RWPE2 (cell line): Measurements from ENCODE around the gene SSTR1.
A peak's percentile ranks its signal among the peaks of the same experiment; 100 is the strongest.

Source experiments
- ATAC-seq: fragments of 200-7000 bp; cut with Tn5 transposase; 3 replicates; pipeline ENCODE4 v1.9.1; 2021; ENCODE audit warnings: low read depth
- DNase-seq: peaks from one replicate; pipeline ENCODE4 v3.0.0-alpha.2; 2020; ENCODE audit warnings: low spot score
- H3K27ac ChIP-seq: fragments of 450-650 bp; 2 replicates; pipeline ENCODE4 v1.5.1; 2017; ENCODE audit warnings: mild to moderate bottlenecking; ENCODE audit not compliant: poor library complexity, severe bottlenecking
- H3K27me3 ChIP-seq: fragments of 250-450 bp; sonication (Bioruptor Pico); 2 replicates; pipeline ENCODE4 v1.5.1; 2021; ENCODE audit warnings: mild to moderate bottlenecking, moderate library complexity; ENCODE audit not compliant: insufficient read depth, poor library complexity, severe bottlenecking
- H3K36me3 ChIP-seq: fragments of 250-450 bp; sonication (Bioruptor Pico); 2 replicates; pipeline ENCODE4 v1.5.1; 2020; ENCODE audit warnings: low read depth, mild to moderate bottlenecking, moderate library complexity
- H3K4me1 ChIP-seq: fragments of 250-450 bp; sonication (Bioruptor Pico); 2 replicates; pipeline ENCODE4 v1.5.1; 2021; ENCODE audit warnings: mild to moderate bottlenecking, moderate library complexity; ENCODE audit not compliant: insufficient read depth, poor library complexity, severe bottlenecking
- H3K4me3 ChIP-seq: fragments of 250-450 bp; sonication (Bioruptor Pico); 2 replicates; pipeline ENCODE4 v1.5.1; 2021; ENCODE audit warnings: mild to moderate bottlenecking, moderate library complexity; ENCODE audit not compliant: severe bottlenecking
- H3K9me3 ChIP-seq: fragments of 250-450 bp; sonication (Bioruptor Pico); 2 replicates; pipeline ENCODE4 v1.5.1; 2021; ENCODE audit warnings: mild to moderate bottlenecking, moderate library complexity; ENCODE audit not compliant: severe bottlenecking
- TF ChIP-seq, protein P1 (sequence below): fragments of 450-650 bp; IDR thresholded peaks from one replicate; pipeline ENCODE4 v1.5.1; 2017; ENCODE audit warnings: mild to moderate bottlenecking, moderate library complexity; ENCODE audit not compliant: poor library complexity, severe bottlenecking

Gene SSTR1

DNA sequence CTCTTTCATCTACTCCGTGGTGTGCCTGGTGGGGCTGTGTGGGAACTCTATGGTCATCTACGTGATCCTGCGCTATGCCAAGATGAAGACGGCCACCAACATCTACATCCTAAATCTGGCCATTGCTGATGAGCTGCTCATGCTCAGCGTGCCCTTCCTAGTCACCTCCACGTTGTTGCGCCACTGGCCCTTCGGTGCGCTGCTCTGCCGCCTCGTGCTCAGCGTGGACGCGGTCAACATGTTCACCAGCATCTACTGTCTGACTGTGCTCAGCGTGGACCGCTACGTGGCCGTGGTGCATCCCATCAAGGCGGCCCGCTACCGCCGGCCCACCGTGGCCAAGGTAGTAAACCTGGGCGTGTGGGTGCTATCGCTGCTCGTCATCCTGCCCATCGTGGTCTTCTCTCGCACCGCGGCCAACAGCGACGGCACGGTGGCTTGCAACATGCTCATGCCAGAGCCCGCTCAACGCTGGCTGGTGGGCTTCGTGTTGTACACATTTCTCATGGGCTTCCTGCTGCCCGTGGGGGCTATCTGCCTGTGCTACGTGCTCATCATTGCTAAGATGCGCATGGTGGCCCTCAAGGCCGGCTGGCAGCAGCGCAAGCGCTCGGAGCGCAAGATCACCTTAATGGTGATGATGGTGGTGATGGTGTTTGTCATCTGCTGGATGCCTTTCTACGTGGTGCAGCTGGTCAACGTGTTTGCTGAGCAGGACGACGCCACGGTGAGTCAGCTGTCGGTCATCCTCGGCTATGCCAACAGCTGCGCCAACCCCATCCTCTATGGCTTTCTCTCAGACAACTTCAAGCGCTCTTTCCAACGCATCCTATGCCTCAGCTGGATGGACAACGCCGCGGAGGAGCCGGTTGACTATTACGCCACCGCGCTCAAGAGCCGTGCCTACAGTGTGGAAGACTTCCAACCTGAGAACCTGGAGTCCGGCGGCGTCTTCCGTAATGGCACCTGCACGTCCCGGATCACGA is 2.2 kb downstream of the SSTR1 start:
- TF ChIP-seq, protein P1, sequence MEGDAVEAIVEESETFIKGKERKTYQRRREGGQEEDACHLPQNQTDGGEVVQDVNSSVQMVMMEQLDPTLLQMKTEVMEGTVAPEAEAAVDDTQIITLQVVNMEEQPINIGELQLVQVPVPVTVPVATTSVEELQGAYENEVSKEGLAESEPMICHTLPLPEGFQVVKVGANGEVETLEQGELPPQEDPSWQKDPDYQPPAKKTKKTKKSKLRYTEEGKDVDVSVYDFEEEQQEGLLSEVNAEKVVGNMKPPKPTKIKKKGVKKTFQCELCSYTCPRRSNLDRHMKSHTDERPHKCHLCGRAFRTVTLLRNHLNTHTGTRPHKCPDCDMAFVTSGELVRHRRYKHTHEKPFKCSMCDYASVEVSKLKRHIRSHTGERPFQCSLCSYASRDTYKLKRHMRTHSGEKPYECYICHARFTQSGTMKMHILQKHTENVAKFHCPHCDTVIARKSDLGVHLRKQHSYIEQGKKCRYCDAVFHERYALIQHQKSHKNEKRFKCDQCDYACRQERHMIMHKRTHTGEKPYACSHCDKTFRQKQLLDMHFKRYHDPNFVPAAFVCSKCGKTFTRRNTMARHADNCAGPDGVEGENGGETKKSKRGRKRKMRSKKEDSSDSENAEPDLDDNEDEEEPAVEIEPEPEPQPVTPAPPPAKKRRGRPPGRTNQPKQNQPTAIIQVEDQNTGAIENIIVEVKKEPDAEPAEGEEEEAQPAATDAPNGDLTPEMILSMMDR: no peak
- peak; percentile 81 for DNase-seq
- H3K9me3 ChIP-seq: no peaks in the 10 kb centered on the region
- H3K27me3 ChIP-seq: peaks cover 69% of the 10 kb centered on the region
- peak; percentile 76 for ATAC-seq
- peak overlapping the region; percentile 26 for H3K4me3 ChIP-seq
- H3K4me1 ChIP-seq: no peaks in the 10 kb centered on the region
- no peak overlapping the region for H3K27ac ChIP-seq
- no peaks in the 10 kb centered on the region for H3K36me3 ChIP-seq

DNA sequence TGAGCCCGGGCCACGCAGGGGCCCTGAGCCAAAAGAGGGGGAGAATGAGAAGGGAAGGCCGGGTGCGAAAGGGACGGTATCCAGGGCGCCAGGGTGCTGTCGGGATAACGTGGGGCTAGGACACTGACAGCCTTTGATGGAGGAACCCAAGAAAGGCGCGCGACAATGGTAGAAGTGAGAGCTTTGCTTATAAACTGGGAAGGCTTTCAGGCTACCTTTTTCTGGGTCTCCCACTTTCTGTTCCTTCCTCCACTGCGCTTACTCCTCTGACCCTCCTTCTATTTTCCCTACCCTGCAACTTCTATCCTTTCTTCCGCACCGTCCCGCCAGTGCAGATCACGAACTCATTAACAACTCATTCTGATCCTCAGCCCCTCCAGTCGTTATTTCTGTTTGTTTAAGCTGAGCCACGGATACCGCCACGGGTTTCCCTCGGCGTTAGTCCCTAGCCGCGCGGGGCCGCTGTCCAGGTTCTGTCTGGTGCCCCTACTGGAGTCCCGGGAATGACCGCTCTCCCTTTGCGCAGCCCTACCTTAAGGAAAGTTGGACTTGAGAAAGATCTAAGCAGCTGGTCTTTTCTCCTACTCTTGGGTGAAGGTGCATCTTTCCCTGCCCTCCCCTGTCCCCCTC is 3.0 kb downstream of the SSTR1 start:
- ATAC-seq (no peak), DNase-seq (no peak)
- Histone ChIP-seq H3K27ac (no peak overlapping the region), H3K4me1 (no peaks in the 10 kb centered on the region), H3K36me3 (no peaks in the 10 kb centered on the region), H3K9me3 (no peaks in the 10 kb centered on the region), H3K27me3 (peaks cover 69% of the 10 kb centered on the region), H3K4me3 (no peak overlapping the region)
- TF ChIP-seq, protein P1: no peak

- Histone ChIP-seq H3K27ac (no peak overlapping the region), H3K4me3 (no peak overlapping the region), H3K36me3 (no peaks in the 10 kb centered on the region), H3K9me3 (no peaks in the 10 kb centered on the region), H3K27me3 (peaks cover 69% of the 10 kb centered on the region), H3K4me1 (no peaks in the 10 kb centered on the region)
- no peak for ATAC-seq
- no peak for DNase-seq
- TF ChIP-seq, protein P1: no peak
These were observed 3.6 kb downstream of the SSTR1 start for GRCh38 chr14:38211255-38211735.

DNA sequence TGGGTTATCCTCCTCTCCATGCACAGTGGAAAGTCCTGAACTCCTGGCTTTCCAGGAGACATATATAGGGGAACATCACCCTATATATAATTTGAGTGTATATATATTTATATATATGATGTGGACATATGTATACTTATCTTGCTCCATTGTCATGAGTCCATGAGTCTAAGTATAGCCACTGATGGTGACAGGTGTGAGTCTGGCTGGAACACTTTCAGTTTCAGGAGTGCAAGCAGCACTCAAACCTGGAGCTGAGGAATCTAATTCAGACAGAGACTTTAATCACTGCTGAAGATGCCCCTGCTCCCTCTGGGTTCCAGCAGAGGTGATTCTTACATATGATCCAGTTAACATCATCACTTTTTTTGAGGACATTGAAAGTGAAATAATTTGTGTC is 4.4 kb downstream of the SSTR1 start:
- Histone ChIP-seq H3K9me3 (no peaks in the 10 kb centered on the region), H3K36me3 (no peaks in the 10 kb centered on the region), H3K4me1 (no peaks in the 10 kb centered on the region), H3K4me3 (no peak overlapping the region), H3K27ac (no peak overlapping the region), H3K27me3 (peaks cover 63% of the 10 kb centered on the region)
- TF ChIP-seq, protein P1: no peak
- ATAC-seq (no peak), DNase-seq (no peak)
